GM12891 (cell line): ENCODE measurements around the gene BGLAP.

Source experiments
- DNase-seq: peaks from one replicate; pipeline ENCODE4 v3.0.0; 2011; ENCODE audit warnings: low spot score; ENCODE audit not compliant: insufficient read length
- FAIRE-seq: peaks from 2 replicates; lab custom pipeline; 2011; peaks lifted over from hg19 to GRCh38; lab: Jason Lieb, UNC
- PAX5 ChIP-seq: IDR thresholded peaks from 2 replicates; pipeline ENCODE4 v1.6.1; 2011; ENCODE audit warnings: low read length, moderate library complexity, mild to moderate bottlenecking; ENCODE audit not compliant: insufficient read depth, severe bottlenecking
- POLR2A ChIP-seq: IDR thresholded peaks from 2 replicates; pipeline ENCODE4 v1.6.1; 2011; ENCODE audit warnings: low read depth, low read length, control low read depth
- POLR2AphosphoS5 ChIP-seq: IDR thresholded peaks from 2 replicates; pipeline ENCODE4 v1.6.1; 2011; ENCODE audit warnings: low read depth, low read length, control low read depth
- POU2F2 ChIP-seq: IDR thresholded peaks from 2 replicates; pipeline ENCODE4 v1.6.1; 2011; ENCODE audit warnings: low read depth, mild to moderate bottlenecking, control low read depth, low read length, moderate library complexity
- SPI1 ChIP-seq: IDR thresholded peaks from 2 replicates; pipeline ENCODE4 v1.6.1; 2011; ENCODE audit warnings: low read depth, low read length, control low read depth
- TAF1 ChIP-seq: IDR thresholded peaks from 2 replicates; pipeline ENCODE4 v1.6.1; 2011; ENCODE audit warnings: low read depth, low read length, control low read depth

Gene BGLAP

DNA sequence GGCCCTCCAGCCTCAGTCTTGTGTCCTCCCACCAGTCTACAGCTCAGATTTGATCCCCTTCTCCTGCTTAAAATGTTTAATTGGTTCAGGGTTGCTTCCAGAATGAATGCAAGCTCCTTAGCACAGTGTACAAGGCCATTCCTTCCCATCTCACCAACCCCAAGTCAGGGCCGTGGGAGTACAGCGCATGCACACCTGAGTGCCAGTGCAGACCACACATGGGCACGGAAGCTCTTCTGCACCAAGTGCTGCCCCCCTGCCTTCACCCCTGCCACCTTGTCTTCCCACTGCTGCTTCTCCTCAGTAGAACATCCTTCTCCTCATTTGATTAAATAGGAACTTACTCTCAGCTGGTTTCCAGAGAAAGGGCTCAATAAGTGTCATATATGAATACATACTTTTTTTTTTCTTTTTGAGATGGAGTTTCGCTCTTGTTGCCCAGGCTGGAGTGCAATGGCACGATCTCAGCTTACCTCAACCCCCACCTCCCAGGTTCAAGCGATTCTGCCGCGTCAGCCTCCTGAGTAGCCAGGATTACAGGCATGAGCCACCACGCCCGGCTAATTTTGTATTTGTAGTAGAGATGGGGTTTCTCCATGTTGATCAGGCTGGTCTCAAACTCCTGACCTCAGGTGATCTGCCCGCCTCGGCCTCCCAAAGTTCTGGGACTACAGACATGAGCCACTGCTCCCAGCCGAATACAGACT lies 19.8 kb upstream of the BGLAP start:
- TF ChIP-seq POU2F2 (no peak), TAF1 (no peak), SPI1 (no peak), POLR2A (no peak), PAX5 (no peak), POLR2AphosphoS5 (no peak)
- DNase-seq = no peak
- no peak for FAIRE-seq

DNA sequence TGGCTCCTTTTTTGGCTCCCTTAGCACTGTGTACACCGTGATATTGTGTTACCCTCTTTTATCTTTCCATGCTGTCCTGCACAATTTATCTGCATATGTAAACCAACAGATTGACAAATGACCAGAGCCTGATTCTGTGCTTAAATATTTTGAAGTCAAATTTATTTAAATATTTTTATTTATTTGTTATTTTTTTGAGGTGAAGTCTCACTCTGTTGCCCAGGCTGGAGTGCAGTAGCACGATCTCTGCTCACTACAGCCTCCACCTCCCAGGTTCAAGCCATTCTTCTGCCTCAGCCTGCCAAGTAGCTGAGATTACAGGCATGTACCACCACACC lies 16.3 kb upstream of the BGLAP start:
- DNase-seq (no peak), FAIRE-seq (no peak)
- no peak for TF ChIP-seq POLR2AphosphoS5
- no peak for TF ChIP-seq POU2F2
- no peak for TF ChIP-seq POLR2A
- no peak for TF ChIP-seq SPI1
- TF ChIP-seq TAF1 = no peak
- no peak for TF ChIP-seq PAX5

DNA sequence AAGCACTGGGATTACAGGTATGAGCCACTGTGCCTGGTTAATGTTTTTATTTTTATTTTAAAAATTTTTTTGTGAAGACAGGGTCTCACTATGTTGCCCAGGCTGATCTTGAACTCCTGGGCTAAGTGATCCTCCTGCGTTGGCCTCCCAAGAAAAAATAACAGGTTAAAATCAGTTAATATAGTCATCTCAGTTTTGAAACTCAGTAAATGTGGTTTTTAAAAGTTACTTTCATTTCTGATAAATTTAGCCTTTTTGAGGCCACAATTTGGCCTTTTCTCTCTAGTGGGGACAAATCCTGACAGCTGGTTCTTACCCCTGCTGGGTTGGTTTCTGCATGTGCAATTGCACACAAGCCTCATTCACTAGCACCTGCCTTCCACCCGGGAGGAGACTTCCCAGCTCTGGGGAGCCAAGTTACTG lies 15.9 kb upstream of the BGLAP start:
- peak; percentile 60 for FAIRE-seq
- DNase-seq = peak; percentile 66
- TF ChIP-seq PAX5 = no peak
- peak; percentile 58; the same call in 1 of the 2 replicates for TF ChIP-seq POU2F2
- no peak for TF ChIP-seq POLR2AphosphoS5
- TF ChIP-seq SPI1 = no peak

DNA sequence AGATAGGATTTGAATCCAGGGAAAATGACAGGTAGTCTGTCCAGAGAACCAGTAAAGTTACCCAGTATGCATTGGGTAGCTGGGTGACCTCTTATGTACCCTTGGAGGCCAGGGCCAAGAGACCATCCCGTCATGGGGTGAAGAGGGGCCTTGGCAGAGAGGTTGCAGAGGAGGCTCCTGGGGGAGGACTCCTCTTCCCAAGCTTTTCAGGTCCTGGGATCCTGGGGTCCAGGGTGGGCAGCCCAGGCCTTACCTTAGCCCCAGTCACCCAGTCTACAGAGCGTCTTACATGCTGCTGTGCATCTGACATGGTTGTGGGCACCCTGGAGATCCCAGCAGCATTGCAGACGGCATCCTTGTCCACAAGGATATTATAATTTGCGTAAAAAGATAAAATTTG lies 15.2 kb upstream of the BGLAP start:
- TF ChIP-seq POU2F2 (0 out of 2 replicates have a peak, but pooled peaks have one; percentile 18), TAF1 (no peak)
- no peak for DNase-seq
- FAIRE-seq = no peak

DNA sequence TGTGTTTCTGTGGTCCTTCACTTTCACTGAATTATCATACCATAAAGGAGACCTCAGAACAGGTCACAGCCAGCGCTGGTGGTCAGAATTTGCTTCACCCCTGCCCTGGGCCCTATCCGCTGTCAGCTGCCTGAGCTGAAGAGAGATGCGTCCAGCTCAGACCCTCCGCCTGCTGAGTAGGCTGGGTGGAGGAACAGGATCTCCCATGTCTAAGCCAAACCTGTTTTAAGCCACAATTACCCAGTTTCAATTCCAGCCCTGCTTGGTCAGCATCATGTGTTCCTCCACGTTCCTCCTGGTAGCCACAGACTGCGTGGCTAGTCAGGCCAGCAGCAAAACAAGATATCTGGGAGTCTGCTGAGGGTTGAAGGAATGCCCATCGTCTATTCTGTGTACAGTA lies 13.5 kb upstream of the BGLAP start:
- DNase-seq = no peak

DNA sequence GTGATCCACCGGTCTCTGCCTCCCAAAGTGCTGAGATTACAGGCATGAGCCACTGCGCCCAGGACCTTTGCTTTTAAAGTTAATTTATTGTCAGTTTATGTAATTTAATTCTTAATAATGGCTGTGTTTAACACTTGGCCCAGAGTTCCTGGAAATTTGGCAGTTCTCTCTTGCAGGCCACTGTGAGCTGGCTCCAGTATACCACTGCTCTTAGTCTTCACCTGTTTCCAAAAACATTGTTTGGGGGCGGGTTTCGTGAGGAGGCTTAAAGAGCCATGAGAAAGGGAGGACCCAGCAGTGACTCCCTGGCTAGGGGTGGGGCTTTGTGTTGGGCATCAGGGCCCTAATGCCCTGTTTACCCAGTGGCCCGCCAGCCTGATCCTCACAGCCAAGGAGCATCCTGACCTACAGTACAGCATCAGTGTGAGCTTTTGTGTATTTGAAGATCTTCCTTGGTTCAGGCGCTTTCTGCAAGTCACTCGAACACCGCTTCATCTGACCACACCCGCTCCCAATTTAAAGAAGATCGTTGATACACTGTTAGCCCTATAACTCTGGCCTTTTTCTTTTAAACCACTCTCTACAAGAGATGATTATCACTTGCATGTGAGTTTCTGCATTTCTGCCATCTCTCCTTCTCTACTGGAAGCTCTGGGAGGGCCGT lies 12.0 kb upstream of the BGLAP start:
- DNase-seq (no peak), FAIRE-seq (no peak)
- TF ChIP-seq POLR2A (no peak), SPI1 (no peak), POLR2AphosphoS5 (no peak), POU2F2 (no peak), PAX5 (no peak)

More for the DNA sequence above, 13.5 kb upstream of the BGLAP start:
- no peak for FAIRE-seq
- no peak for TF ChIP-seq POLR2A
- no peak for TF ChIP-seq PAX5
- no peak for TF ChIP-seq POU2F2
- no peak for TF ChIP-seq SPI1
- no peak for TF ChIP-seq POLR2AphosphoS5
- no peak for TF ChIP-seq TAF1

DNA sequence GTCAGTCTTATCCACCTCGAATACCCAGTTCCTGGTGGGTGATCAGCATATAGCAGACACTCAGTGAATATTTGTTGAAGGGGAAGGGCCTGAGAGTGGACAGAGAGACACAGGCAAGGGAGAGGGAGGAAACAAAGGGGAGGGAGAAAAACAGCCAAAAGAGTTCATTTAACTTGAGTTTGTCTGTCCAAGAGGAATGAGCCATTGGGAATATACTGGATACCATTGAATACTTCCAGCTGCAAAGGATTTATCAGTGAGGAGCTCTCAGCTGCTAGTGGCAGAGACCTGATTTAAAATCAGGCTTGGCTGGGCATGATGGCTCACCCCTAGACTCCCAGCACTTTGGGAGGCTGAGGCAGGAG lies 11.5 kb upstream of the BGLAP start:
- FAIRE-seq (no peak), DNase-seq (no peak)
- TF ChIP-seq TAF1 (no peak), POLR2AphosphoS5 (no peak), SPI1 (no peak)

DNA sequence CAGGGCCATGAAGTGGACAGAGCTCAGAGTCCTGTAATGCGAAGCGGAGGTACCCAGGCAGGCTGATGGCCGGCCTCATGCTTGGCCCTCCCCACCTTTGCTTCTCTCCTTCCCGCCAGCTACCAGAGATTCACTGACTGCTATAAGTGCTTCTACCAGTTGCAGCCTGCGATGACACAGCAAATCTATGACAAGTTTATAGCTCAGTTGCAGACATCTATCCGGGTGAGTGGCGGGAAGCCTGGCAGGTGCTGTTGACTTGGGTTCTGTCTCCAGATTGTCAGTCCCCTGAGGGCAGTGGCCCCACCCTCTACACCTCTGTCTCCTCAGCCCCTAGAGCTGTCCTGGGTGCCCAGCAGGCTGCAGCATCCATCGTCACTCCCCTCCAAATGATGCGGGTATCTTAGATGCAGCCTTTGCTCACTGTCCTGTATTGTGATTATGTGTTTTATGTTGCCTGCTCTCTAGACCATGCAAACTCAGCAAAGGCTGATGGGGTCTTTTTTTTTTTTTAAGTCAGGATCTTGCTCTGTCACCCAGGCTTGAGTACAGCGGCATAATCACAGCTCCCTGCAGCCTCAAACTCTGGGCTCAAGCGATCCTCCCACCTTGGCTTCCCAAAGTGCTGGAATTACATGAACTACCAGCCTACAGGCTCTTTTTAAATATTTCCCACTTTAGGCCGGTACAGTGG lies 9.6 kb upstream of the BGLAP start:
- DNase-seq (no peak), FAIRE-seq (no peak)
- no peak for TF ChIP-seq POLR2A
- no peak for TF ChIP-seq POU2F2
- no peak for TF ChIP-seq SPI1
- no peak for TF ChIP-seq PAX5
- no peak for TF ChIP-seq POLR2AphosphoS5
- no peak for TF ChIP-seq TAF1

DNA sequence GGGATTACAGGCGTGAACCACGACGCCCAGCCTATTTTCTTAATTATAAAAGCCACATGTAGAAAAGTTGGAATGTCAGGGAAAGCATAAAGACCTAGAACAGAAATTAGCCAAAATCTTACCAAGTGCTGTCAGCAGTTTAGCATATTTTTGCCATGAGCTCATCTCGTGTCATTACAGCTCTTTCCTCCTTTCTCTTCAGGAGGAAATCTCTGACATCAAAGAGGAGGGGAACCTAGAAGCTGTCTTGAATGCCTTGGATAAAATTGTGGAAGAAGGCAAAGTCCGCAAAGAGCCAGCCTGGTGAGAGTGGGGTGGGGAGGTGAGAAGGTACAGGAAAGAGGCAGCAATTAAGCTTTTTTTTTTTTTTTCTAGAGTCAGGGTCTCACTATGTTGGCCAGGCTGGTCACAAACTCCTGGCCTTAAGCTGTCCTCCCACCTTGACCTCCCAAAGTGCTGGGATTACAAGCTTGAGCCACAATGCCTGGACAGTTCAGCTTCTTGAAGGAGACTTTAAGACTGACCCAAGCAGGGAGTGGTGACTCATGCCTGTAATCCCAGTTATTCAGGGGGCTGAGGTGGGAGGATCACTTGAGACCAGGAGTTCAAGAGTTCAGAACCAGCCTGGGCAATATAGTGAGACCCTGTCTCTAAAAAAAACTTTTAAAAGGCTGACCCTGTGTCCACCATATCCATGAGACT lies 8.4 kb upstream of the BGLAP start:
- TF ChIP-seq POU2F2 = no peak
- no peak for TF ChIP-seq SPI1
- no peak for TF ChIP-seq POLR2A
- TF ChIP-seq PAX5 = no peak
- DNase-seq (no peak), FAIRE-seq (no peak)
